Neural cell (in vitro differentiated cells): ENCODE results near the gene CPSF7. TPM values are rescaled to one million over a fixed set of nuclear protein-coding genes. Genes with fewer than 3 reads are reported as not detected.

ENCODE experiments used
- H2AFZ ChIP-seq: fragments of 200-600, 300-800 bp; sonication (generic), shearing (Covaris generic); 2 replicates; pipeline ENCODE4 v1.6.0; 2014; ENCODE audit warnings: low read depth, mild to moderate bottlenecking, antibody characterized with exemption, low read length, moderate library complexity
- H3F3A ChIP-seq: fragments of 200-600 bp; shearing (Covaris generic); 2 replicates; pipeline ENCODE4 v1.6.1; 2016; ENCODE audit warnings: mild to moderate bottlenecking, moderate library complexity, mixed read lengths, antibody characterized with exemption, low read length; ENCODE audit not compliant: insufficient read depth, poor library complexity, severe bottlenecking
- H3K27ac ChIP-seq: fragments of 200-600, 300-800 bp; sonication (generic), shearing (Covaris generic); 2 replicates; pipeline ENCODE4 v1.5.1; 2014; ENCODE audit warnings: mild to moderate bottlenecking, low read length, moderate library complexity
- H3K27me3 ChIP-seq: fragments of 300-800, 200-600 bp; sonication (generic), shearing (Covaris generic); 2 replicates; pipeline ENCODE4 v1.6.0; 2014; ENCODE audit warnings: mild to moderate bottlenecking, low read depth, low read length, moderate library complexity; ENCODE audit not compliant: insufficient read depth
- H3K36me3 ChIP-seq: fragments of 300-800, 200-600 bp; sonication (generic), shearing (Covaris generic); 2 replicates; pipeline ENCODE4 v1.5.1; 2014; ENCODE audit warnings: mild to moderate bottlenecking, antibody characterized with exemption, low read length, moderate library complexity; ENCODE audit not compliant: insufficient read depth
- H3K4me2 ChIP-seq: fragments of 300-800, 200-600 bp; sonication (generic), shearing (Covaris generic); 2 replicates; pipeline ENCODE4 v1.6.0; 2014; ENCODE audit warnings: mild to moderate bottlenecking, low read length
- H3K4me3 ChIP-seq: fragments of 300-800, 200-600 bp; sonication (generic), shearing (Covaris generic); 2 replicates; pipeline ENCODE4 v1.5.1; 2014; ENCODE audit warnings: mild to moderate bottlenecking, low read length, moderate library complexity
- H3K79me2 ChIP-seq: fragments of 200-600 bp; shearing (Covaris generic); replicated peaks from 2 replicates; pipeline ENCODE4 v1.6.0; 2014; ENCODE audit warnings: mild to moderate bottlenecking, low read length, moderate library complexity; ENCODE audit not compliant: insufficient read depth
- H3K9ac ChIP-seq: fragments of 300-800, 200-600 bp; sonication (generic), shearing (Covaris generic); 2 replicates; pipeline ENCODE4 v1.6.1; 2016; ENCODE audit warnings: mild to moderate bottlenecking, low read length, mixed read lengths
- H3K9me2 ChIP-seq: fragments of 200-600 bp; shearing (Covaris generic); 2 replicates; pipeline ENCODE4 v1.6.1; 2016; ENCODE audit warnings: mild to moderate bottlenecking, low read length, mixed read lengths; ENCODE audit not compliant: insufficient read depth
- H3K9me3 ChIP-seq: fragments of 200-600, 300-800 bp; sonication (generic), shearing (Covaris generic); 2 replicates; pipeline ENCODE4 v1.6.1; 2016; ENCODE audit warnings: mild to moderate bottlenecking, mixed run types, low read length, moderate library complexity, mixed read lengths
- H4K20me1 ChIP-seq: fragments of 200-600 bp; shearing (Covaris generic); 2 replicates; pipeline ENCODE4 v1.6.1; 2016; ENCODE audit warnings: mild to moderate bottlenecking, mixed run types; ENCODE audit not compliant: insufficient read depth
- EP300 ChIP-seq: fragments of 450-650 bp; conservative IDR thresholded peaks from 2 replicates; pipeline ENCODE4 v1.6.1; 2014; ENCODE audit warnings: antibody characterized with exemption, mild to moderate bottlenecking, moderate library complexity; ENCODE audit not compliant: poor library complexity, severe bottlenecking
- EZH2 ChIP-seq: fragments of 200-600, 300-800 bp; shearing (Covaris generic), sonication (generic); IDR thresholded peaks from 2 replicates; pipeline ENCODE4 v1.6.1; 2014; ENCODE audit warnings: antibody characterized with exemption, low read length, borderline replicate concordance, mild to moderate bottlenecking; ENCODE audit not compliant: insufficient read depth, poor library complexity, severe bottlenecking
- MXI1 ChIP-seq: fragments of 450-650 bp; conservative IDR thresholded peaks from 2 replicates; pipeline ENCODE4 v1.6.1; 2014; ENCODE audit warnings: antibody characterized with exemption, mild to moderate bottlenecking; ENCODE audit not compliant: poor library complexity, severe bottlenecking
- POLR2AphosphoS5 ChIP-seq: IDR thresholded peaks from 2 replicates; pipeline ENCODE4 v1.6.1; 2012
- RAD21 ChIP-seq: fragments of 450-650 bp; conservative IDR thresholded peaks from 2 replicates; pipeline ENCODE4 v1.6.1; 2014; ENCODE audit warnings: antibody characterized with exemption, mild to moderate bottlenecking, moderate library complexity
- SMC3 ChIP-seq: fragments of 450-650 bp; conservative IDR thresholded peaks from 2 replicates; pipeline ENCODE4 v1.6.1; 2014; ENCODE audit warnings: antibody characterized with exemption, mild to moderate bottlenecking, moderate library complexity; ENCODE audit not compliant: poor library complexity
- TAF1 ChIP-seq: IDR thresholded peaks from 2 replicates; pipeline ENCODE4 v1.6.1; 2012; ENCODE audit warnings: low read depth
- polyA plus RNA-seq: library from polyadenylated mRNA; depleted of rRNA; stranded (reverse); fragments of >200 nt; gene quantifications from 2 replicates; pipeline ENCODE4 v1.2.3, GENCODE V29; 2014
- TF ChIP-seq, protein P1 (sequence below): IDR thresholded peaks from 2 replicates; pipeline ENCODE4 v1.6.1; 2012; ENCODE audit warnings: borderline replicate concordance
- TF ChIP-seq, protein P2 (sequence below): fragments of 450-650 bp; IDR thresholded peaks from 2 replicates; pipeline ENCODE4 v1.5.1; 2014; ENCODE audit warnings: antibody characterized with exemption, mild to moderate bottlenecking, moderate library complexity; ENCODE audit not compliant: poor library complexity, severe bottlenecking

CPSF7 gene
- polyA plus RNA-seq, 1 donor from 2014 or later: 80.2 TPM

DNA sequence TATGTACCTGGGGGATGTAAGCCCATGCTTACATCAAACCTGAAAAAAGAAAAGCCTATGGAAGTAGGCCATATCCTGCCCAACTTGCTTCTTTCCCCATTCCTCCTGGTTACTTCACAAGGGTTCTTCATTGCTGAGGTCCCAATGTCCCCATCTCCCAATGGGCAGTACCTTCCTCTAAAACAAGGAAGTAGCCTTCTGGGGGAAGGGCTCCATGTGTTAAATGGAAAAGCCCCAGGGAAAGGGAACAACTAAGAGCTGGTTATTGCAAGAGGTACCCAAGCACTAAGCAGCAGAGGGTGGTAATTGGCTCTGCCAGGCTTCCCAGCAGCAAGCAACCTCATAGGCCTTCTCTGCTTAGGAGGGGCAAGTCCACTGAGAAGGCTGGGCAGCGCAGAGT is 26.1 kb downstream of the CPSF7 start:
- Histone ChIP-seq H3K27ac (no peak overlapping the region), H3K9me3 (no peaks in the 10 kb centered on the region), H3K4me3 (no peak overlapping the region), H3K27me3 (no peaks in the 10 kb centered on the region), H2AFZ (no peak overlapping the region), H3K36me3 (peaks cover 8% of the 10 kb centered on the region), H4K20me1 (no peaks in the 10 kb centered on the region), H3K79me2 (no peaks in the 10 kb centered on the region), H3K4me2 (no peak overlapping the region), H3F3A (peaks cover 5% of the 10 kb centered on the region), H3K9me2 (no peaks in the 10 kb centered on the region), H3K9ac (no peak overlapping the region)
- TF ChIP-seq RAD21: no peak
- no peak for TF ChIP-seq MXI1
- TF ChIP-seq POLR2AphosphoS5: no peak
- no peak for TF ChIP-seq EP300
- no peak for TF ChIP-seq EZH2
- no peak for TF ChIP-seq SMC3
- TF ChIP-seq, protein P1, sequence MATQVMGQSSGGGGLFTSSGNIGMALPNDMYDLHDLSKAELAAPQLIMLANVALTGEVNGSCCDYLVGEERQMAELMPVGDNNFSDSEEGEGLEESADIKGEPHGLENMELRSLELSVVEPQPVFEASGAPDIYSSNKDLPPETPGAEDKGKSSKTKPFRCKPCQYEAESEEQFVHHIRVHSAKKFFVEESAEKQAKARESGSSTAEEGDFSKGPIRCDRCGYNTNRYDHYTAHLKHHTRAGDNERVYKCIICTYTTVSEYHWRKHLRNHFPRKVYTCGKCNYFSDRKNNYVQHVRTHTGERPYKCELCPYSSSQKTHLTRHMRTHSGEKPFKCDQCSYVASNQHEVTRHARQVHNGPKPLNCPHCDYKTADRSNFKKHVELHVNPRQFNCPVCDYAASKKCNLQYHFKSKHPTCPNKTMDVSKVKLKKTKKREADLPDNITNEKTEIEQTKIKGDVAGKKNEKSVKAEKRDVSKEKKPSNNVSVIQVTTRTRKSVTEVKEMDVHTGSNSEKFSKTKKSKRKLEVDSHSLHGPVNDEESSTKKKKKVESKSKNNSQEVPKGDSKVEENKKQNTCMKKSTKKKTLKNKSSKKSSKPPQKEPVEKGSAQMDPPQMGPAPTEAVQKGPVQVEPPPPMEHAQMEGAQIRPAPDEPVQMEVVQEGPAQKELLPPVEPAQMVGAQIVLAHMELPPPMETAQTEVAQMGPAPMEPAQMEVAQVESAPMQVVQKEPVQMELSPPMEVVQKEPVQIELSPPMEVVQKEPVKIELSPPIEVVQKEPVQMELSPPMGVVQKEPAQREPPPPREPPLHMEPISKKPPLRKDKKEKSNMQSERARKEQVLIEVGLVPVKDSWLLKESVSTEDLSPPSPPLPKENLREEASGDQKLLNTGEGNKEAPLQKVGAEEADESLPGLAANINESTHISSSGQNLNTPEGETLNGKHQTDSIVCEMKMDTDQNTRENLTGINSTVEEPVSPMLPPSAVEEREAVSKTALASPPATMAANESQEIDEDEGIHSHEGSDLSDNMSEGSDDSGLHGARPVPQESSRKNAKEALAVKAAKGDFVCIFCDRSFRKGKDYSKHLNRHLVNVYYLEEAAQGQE: no peak
- TF ChIP-seq, protein P2, sequence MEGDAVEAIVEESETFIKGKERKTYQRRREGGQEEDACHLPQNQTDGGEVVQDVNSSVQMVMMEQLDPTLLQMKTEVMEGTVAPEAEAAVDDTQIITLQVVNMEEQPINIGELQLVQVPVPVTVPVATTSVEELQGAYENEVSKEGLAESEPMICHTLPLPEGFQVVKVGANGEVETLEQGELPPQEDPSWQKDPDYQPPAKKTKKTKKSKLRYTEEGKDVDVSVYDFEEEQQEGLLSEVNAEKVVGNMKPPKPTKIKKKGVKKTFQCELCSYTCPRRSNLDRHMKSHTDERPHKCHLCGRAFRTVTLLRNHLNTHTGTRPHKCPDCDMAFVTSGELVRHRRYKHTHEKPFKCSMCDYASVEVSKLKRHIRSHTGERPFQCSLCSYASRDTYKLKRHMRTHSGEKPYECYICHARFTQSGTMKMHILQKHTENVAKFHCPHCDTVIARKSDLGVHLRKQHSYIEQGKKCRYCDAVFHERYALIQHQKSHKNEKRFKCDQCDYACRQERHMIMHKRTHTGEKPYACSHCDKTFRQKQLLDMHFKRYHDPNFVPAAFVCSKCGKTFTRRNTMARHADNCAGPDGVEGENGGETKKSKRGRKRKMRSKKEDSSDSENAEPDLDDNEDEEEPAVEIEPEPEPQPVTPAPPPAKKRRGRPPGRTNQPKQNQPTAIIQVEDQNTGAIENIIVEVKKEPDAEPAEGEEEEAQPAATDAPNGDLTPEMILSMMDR: no peak
- no peak for TF ChIP-seq TAF1

DNA sequence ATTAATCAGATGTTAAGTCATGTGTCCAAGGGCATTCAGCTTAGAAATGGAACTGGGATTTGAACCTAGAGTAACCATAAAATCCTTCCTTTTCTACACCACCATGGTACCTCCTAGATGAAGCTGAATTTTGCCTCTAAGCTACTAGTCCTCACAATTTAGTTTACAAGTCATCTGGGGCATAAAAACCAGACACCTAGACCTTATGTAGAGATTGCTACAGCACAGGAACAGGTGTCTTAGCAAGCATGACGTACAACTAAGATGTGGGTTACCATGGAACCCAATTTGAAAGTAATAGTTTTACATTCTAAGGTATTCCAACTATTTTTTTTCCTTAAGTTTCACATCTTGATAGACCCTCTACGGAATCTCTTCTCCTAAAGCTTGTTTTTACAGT is 28.2 kb downstream of the CPSF7 start:
- no peak overlapping the region for H3K27ac ChIP-seq
- no peaks in the 10 kb centered on the region for H3F3A ChIP-seq
- peaks cover 8% of the 10 kb centered on the region for H3K36me3 ChIP-seq
- no peaks in the 10 kb centered on the region for H3K27me3 ChIP-seq
- H3K9me2 ChIP-seq: no peaks in the 10 kb centered on the region
- H3K9me3 ChIP-seq: no peaks in the 10 kb centered on the region
- H2AFZ ChIP-seq: no peak overlapping the region
- H4K20me1 ChIP-seq: no peaks in the 10 kb centered on the region
- TF ChIP-seq TAF1 (no peak), EZH2 (no peak), RAD21 (no peak), MXI1 (no peak), SMC3 (no peak), EP300 (no peak), POLR2AphosphoS5 (no peak)
- TF ChIP-seq, protein P2: no peak
- TF ChIP-seq, protein P1: no peak
- H3K9ac ChIP-seq: no peak overlapping the region
- H3K79me2 ChIP-seq: no peaks in the 10 kb centered on the region
- no peak overlapping the region for H3K4me3 ChIP-seq
- no peak overlapping the region for H3K4me2 ChIP-seq
